Neural crest cell (in vitro differentiated cells): ENCODE results near the gene STPG2. TPM values are rescaled to one million over a fixed set of nuclear protein-coding genes. Genes with fewer than 3 reads are reported as not detected.

Experiments
- DNase-seq: peaks from one replicate; pipeline ENCODE4 v3.0.0; 2021; ENCODE audit warnings: low read depth, mixed read lengths, low spot score
- H3K27ac Mint-ChIP-seq: one replicate; pipeline ENCODE4 v1.8.0; 2021; ENCODE audit warnings: mild to moderate bottlenecking, mixed read lengths; ENCODE audit not compliant: unreplicated experiment
- H3K27me3 Mint-ChIP-seq: 2 replicates; pipeline ENCODE4 v1.8.0; 2021; ENCODE audit warnings: low read depth, mild to moderate bottlenecking, mixed read lengths
- H3K36me3 Mint-ChIP-seq: 2 replicates; pipeline ENCODE4 v1.8.0; 2021; ENCODE audit warnings: low read depth, mild to moderate bottlenecking, mixed read lengths
- H3K4me1 Mint-ChIP-seq: 2 replicates; pipeline ENCODE4 v1.8.0; 2021; ENCODE audit warnings: mixed read lengths
- H3K4me3 Mint-ChIP-seq: one replicate; pipeline ENCODE4 v1.8.0; 2021; ENCODE audit warnings: mild to moderate bottlenecking, mixed read lengths
- H3K9me3 Mint-ChIP-seq: 2 replicates; pipeline ENCODE4 v1.8.0; 2021; ENCODE audit warnings: mixed read lengths
- total RNA-seq: library from RNA; stranded (reverse); gene quantifications from 2 replicates; pipeline ENCODE4 v1.2.1, GENCODE V29; 2021
- TF ChIP-seq, protein P1 (sequence below): fragments of 200-600 bp; sonication (generic); conservative IDR thresholded peaks from 2 replicates; pipeline ENCODE4 v1.5.0; 2021; ENCODE audit warnings: antibody characterized with exemption, mild to moderate bottlenecking

Gene STPG2
- total RNA-seq, 1 donor from 2014 or later = 0.21 TPM

DNA sequence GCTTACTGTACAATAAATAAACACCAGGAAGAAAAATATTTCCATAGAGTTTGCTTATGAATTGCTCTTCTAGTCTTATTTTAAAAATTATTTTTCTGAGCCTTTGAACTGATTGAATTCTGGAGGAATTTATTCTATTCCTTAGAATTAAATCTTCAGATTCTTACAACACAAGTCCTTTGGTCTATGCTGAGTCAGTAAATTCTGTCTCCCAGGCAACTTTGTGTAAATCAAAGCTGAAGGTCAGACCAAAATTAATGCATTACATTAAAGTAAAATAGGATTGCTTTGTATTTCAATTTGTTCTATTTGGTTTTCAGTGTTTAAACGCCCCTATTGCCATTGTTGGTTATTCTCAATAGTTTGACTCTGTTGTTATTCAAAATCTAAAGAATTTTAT lies 26.8 kb upstream of the STPG2 start:
- peaks cover 2% of the 10 kb centered on the region for H3K9me3 Mint-ChIP-seq
- no peak overlapping the region for H3K4me3 Mint-ChIP-seq
- H3K4me1 Mint-ChIP-seq = no peaks in the 10 kb centered on the region
- no peaks in the 10 kb centered on the region for H3K36me3 Mint-ChIP-seq
- no peaks in the 10 kb centered on the region for H3K27me3 Mint-ChIP-seq
- TF ChIP-seq, protein P1, sequence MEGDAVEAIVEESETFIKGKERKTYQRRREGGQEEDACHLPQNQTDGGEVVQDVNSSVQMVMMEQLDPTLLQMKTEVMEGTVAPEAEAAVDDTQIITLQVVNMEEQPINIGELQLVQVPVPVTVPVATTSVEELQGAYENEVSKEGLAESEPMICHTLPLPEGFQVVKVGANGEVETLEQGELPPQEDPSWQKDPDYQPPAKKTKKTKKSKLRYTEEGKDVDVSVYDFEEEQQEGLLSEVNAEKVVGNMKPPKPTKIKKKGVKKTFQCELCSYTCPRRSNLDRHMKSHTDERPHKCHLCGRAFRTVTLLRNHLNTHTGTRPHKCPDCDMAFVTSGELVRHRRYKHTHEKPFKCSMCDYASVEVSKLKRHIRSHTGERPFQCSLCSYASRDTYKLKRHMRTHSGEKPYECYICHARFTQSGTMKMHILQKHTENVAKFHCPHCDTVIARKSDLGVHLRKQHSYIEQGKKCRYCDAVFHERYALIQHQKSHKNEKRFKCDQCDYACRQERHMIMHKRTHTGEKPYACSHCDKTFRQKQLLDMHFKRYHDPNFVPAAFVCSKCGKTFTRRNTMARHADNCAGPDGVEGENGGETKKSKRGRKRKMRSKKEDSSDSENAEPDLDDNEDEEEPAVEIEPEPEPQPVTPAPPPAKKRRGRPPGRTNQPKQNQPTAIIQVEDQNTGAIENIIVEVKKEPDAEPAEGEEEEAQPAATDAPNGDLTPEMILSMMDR = no peak
- no peak for DNase-seq
- H3K27ac Mint-ChIP-seq = no peak overlapping the region

DNA sequence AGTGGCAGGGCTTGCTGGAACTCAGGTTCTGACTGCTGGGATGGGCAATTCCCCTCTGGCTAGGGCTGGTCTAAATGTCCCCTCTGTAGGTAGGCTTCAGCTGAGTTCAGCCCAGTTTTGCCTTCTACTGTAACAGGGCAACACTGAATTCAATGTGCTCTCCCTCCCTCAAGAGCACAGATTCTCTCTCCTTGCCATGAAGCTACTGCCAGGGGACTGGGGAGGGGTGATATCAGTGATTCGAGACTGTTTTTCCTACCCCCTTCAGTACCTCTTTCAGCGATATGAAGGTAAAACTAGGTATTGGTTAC lies 23.4 kb upstream of the STPG2 start:
- Mint-ChIP-seq H3K4me1 (no peaks in the 10 kb centered on the region), H3K27me3 (no peaks in the 10 kb centered on the region)

GRCh38 chr4:98166025-98166730 lies 22.9 kb upstream of the STPG2 start:
- Mint-ChIP-seq H3K4me1 (no peaks in the 10 kb centered on the region), H3K9me3 (no peaks in the 10 kb centered on the region)

More for the DNA sequence above, 23.4 kb upstream of the STPG2 start:
- Mint-ChIP-seq H3K36me3 (no peaks in the 10 kb centered on the region), H3K27ac (no peak overlapping the region), H3K9me3 (no peaks in the 10 kb centered on the region), H3K4me3 (no peak overlapping the region)
- TF ChIP-seq, protein P1 = no peak
- DNase-seq = no peak

GRCh38 chr4:98162696-98163095 lies 19.4 kb upstream of the STPG2 start:
- TF ChIP-seq, protein P1 = no peak
- no peak for DNase-seq
- H3K27me3 Mint-ChIP-seq = no peaks in the 10 kb centered on the region
- no peaks in the 10 kb centered on the region for H3K4me1 Mint-ChIP-seq
- H3K4me3 Mint-ChIP-seq = no peak overlapping the region
- no peaks in the 10 kb centered on the region for H3K36me3 Mint-ChIP-seq
- no peaks in the 10 kb centered on the region for H3K9me3 Mint-ChIP-seq
- H3K27ac Mint-ChIP-seq = no peak overlapping the region

More at GRCh38 chr4:98166025-98166730, 22.9 kb upstream of the STPG2 start:
- H3K36me3 Mint-ChIP-seq = no peaks in the 10 kb centered on the region
- TF ChIP-seq, protein P1 = no peak
- no peak for DNase-seq
- no peaks in the 10 kb centered on the region for H3K27me3 Mint-ChIP-seq
- H3K4me3 Mint-ChIP-seq = no peak overlapping the region
- H3K27ac Mint-ChIP-seq = no peak overlapping the region

GRCh38 chr4:98151145-98151924 lies 8.1 kb upstream of the STPG2 start:
- Mint-ChIP-seq H3K4me1 (no peaks in the 10 kb centered on the region), H3K36me3 (no peaks in the 10 kb centered on the region), H3K27me3 (peaks cover 11% of the 10 kb centered on the region), H3K4me3 (no peak overlapping the region), H3K27ac (no peak overlapping the region), H3K9me3 (no peaks in the 10 kb centered on the region)
- TF ChIP-seq, protein P1 = no peak
- no peak for DNase-seq
